H9 (cell line): ENCODE results near the gene PROX2. TPM values are rescaled to one million over a fixed set of nuclear protein-coding genes. Genes with fewer than 3 reads are reported as not detected.

Experiments used
- DNase-seq: peaks from one replicate; pipeline ENCODE4 v3.0.0-alpha.2; 2017
- H2AFZ ChIP-seq: one replicate; pipeline ENCODE4 v1.6.1; 2013; ENCODE audit warnings: mild to moderate bottlenecking, low read length, control low read depth, moderate library complexity
- H2AK5ac ChIP-seq: 2 replicates; pipeline ENCODE4 v1.6.1; 2013; ENCODE audit warnings: low read length, control low read depth, mixed read lengths; ENCODE audit not compliant: insufficient read length
- H2BK120ac ChIP-seq: one replicate; pipeline ENCODE4 v1.6.1; 2013; ENCODE audit warnings: low read depth, mild to moderate bottlenecking, low read length, control low read depth, inconsistent platforms; ENCODE audit not compliant: poor library complexity, severe bottlenecking
- H2BK12ac ChIP-seq: 2 replicates; pipeline ENCODE4 v1.6.1; 2013; ENCODE audit warnings: low read length, control low read depth, mixed read lengths, low read depth; ENCODE audit not compliant: insufficient read length
- H2BK15ac ChIP-seq: 2 replicates; pipeline ENCODE4 v1.6.1; 2013; ENCODE audit warnings: low read depth, low read length, control low read depth
- H2BK20ac ChIP-seq: one replicate; pipeline ENCODE4 v1.6.1; 2013; ENCODE audit warnings: low read depth, mild to moderate bottlenecking, low read length, control low read depth, inconsistent platforms; ENCODE audit not compliant: poor library complexity, severe bottlenecking
- H2BK5ac ChIP-seq: 2 replicates; pipeline ENCODE4 v1.6.1; 2013; ENCODE audit warnings: low read length, control low read depth, mixed read lengths; ENCODE audit not compliant: insufficient read length
- H3K14ac ChIP-seq: 2 replicates; pipeline ENCODE4 v1.6.1; 2013; ENCODE audit warnings: low read length, control low read depth; ENCODE audit not compliant: insufficient read depth
- H3K18ac ChIP-seq: 2 replicates; pipeline ENCODE4 v1.6.1; 2013; ENCODE audit warnings: low read depth, mild to moderate bottlenecking, mixed read lengths, low read length, control low read depth; ENCODE audit not compliant: insufficient read length
- H3K23ac ChIP-seq: 2 replicates; pipeline ENCODE4 v1.6.1; 2013; ENCODE audit warnings: low read length, control low read depth, mixed read lengths, low read depth; ENCODE audit not compliant: insufficient read length
- H3K23me2 ChIP-seq: 2 replicates; pipeline ENCODE4 v1.6.1; 2013; ENCODE audit warnings: low read depth, mild to moderate bottlenecking, mixed read lengths, low read length, control low read depth; ENCODE audit not compliant: insufficient read length, poor library complexity, severe bottlenecking
- H3K27ac ChIP-seq: 2 replicates; pipeline ENCODE4 v1.5.1; 2013; ENCODE audit warnings: low read length, control low read depth, mixed read lengths, low read depth; ENCODE audit not compliant: insufficient read length
- H3K27me3 ChIP-seq: 2 replicates; pipeline ENCODE4 v1.6.1; 2013; ENCODE audit warnings: low read length, control low read depth, inconsistent platforms; ENCODE audit not compliant: insufficient read depth
- H3K4ac ChIP-seq: 2 replicates; pipeline ENCODE4 v1.6.1; 2013; ENCODE audit warnings: low read depth, mild to moderate bottlenecking, control low read depth, inconsistent platforms, low read length, moderate library complexity
- H3K4me1 ChIP-seq: 2 replicates; pipeline ENCODE4 v1.6.1; 2013; ENCODE audit warnings: low read length, control low read depth, inconsistent platforms; ENCODE audit not compliant: insufficient read depth
- H3K4me2 ChIP-seq: 2 replicates; pipeline ENCODE4 v1.6.1; 2013; ENCODE audit warnings: low read length, control low read depth, mixed read lengths; ENCODE audit not compliant: insufficient read length, insufficient read depth
- H3K56ac ChIP-seq: 2 replicates; pipeline ENCODE4 v1.6.1; 2013; ENCODE audit warnings: low read depth, mild to moderate bottlenecking, mixed read lengths, low read length, control low read depth; ENCODE audit not compliant: insufficient read length
- H3K79me1 ChIP-seq: 2 replicates; pipeline ENCODE4 v1.6.1; 2013; ENCODE audit warnings: low read depth, mild to moderate bottlenecking, moderate library complexity, low read length, control low read depth, inconsistent platforms; ENCODE audit not compliant: insufficient read depth, poor library complexity, severe bottlenecking
- H3K79me2 ChIP-seq: 2 replicates; pipeline ENCODE4 v1.6.1; 2013; ENCODE audit warnings: low read length, control low read depth, inconsistent platforms; ENCODE audit not compliant: insufficient read depth
- H3K9ac ChIP-seq: 2 replicates; pipeline ENCODE4 v1.6.1; 2013; ENCODE audit warnings: low read length, control low read depth, mixed read lengths; ENCODE audit not compliant: insufficient read length; ENCODE audit errors: extremely low read depth
- H3K9me3 ChIP-seq: one replicate; pipeline ENCODE4 v1.6.1; 2013; ENCODE audit warnings: low read depth, low read length, inconsistent platforms; ENCODE audit not compliant: control insufficient read depth
- H3T11ph ChIP-seq: one replicate; pipeline ENCODE4 v1.6.1; 2013; ENCODE audit warnings: mild to moderate bottlenecking, low read length, control low read depth, inconsistent platforms
- H4K20me1 ChIP-seq: one replicate; pipeline ENCODE4 v1.6.1; 2013; ENCODE audit not compliant: control insufficient read depth, insufficient read length, insufficient read depth
- H4K5ac ChIP-seq: 2 replicates; pipeline ENCODE4 v1.6.1; 2013; ENCODE audit warnings: low read depth, mild to moderate bottlenecking, mixed read lengths, low read length, control low read depth; ENCODE audit not compliant: insufficient read length
- H4K8ac ChIP-seq: replicated peaks from 2 replicates; pipeline ENCODE4 v1.6.1; 2013; ENCODE audit warnings: low read length, control low read depth, mixed read lengths, low read depth; ENCODE audit not compliant: insufficient read length
- H4K91ac ChIP-seq: 2 replicates; pipeline ENCODE4 v1.6.1; 2013; ENCODE audit warnings: low read depth, mild to moderate bottlenecking, moderate library complexity, mixed read lengths, low read length, control low read depth; ENCODE audit not compliant: insufficient read length
- H3K27ac Mint-ChIP-seq, 3 experiments: 2 replicates in 2 of 3; 3 replicates in 1 of 3; pipeline ENCODE4 v1.8.0; 2020 to 2021; ENCODE audit warnings: mixed read lengths in 3 of 3, mild to moderate bottlenecking in 1 of 3, moderate library complexity in 1 of 3
- H3K27me3 Mint-ChIP-seq: 2 replicates; pipeline ENCODE4 v1.8.0; 2021; ENCODE audit warnings: low read depth, mild to moderate bottlenecking, moderate library complexity, mixed read lengths
- H3K36me3 Mint-ChIP-seq, 3 experiments: 2 replicates in 2 of 3; 3 replicates in 1 of 3; pipeline ENCODE4 v1.8.0; 2020 to 2021; ENCODE audit warnings: low read depth in 3 of 3, mixed read lengths in 3 of 3; ENCODE audit not compliant: insufficient read depth in 1 of 3
- H3K4me1 Mint-ChIP-seq, 2 experiments: 2 replicates each; pipeline ENCODE4 v1.8.0; 2020; ENCODE audit warnings: mixed read lengths in 2 of 2
- H3K4me3 Mint-ChIP-seq, 2 experiments: 2 replicates in 1 of 2; 3 replicates in 1 of 2; pipeline ENCODE4 v1.8.0; 2020 to 2021; ENCODE audit warnings: mild to moderate bottlenecking in 2 of 2, mixed read lengths in 2 of 2, moderate library complexity in 1 of 2
- H3K9me3 Mint-ChIP-seq, 2 experiments: 2 replicates in 1 of 2; 3 replicates in 1 of 2; pipeline ENCODE4 v1.8.0; 2020; ENCODE audit warnings: mild to moderate bottlenecking in 2 of 2, mixed read lengths in 2 of 2, moderate library complexity in 1 of 2
- CTCF ChIP-seq: fragments of 200-600 bp; sonication (generic); conservative IDR thresholded peaks from 3 replicates; pipeline ENCODE4 v1.8.0; 2021; ENCODE audit warnings: antibody characterized with exemption, mild to moderate bottlenecking
- WGBS: extraction: QIAGEN DNeasy Blood & Tissue Kit; methylation state at CpG from one replicate; pipeline ENCODE4 v1.1.7; 2013; ENCODE audit warnings: missing lambda C conversion rate, low lambda C conversion rate, mixed read lengths; ENCODE audit not compliant: insufficient read length; ENCODE audit errors: extremely low coverage; 5-methylcytosine and 5-hydroxymethylcytosine counted together
- total RNA-seq: library from RNA; stranded (reverse); gene quantifications from 2 replicates; pipeline ENCODE4 v1.2.1, GENCODE V29; 2021

Gene PROX2
- total RNA-seq, 1 experiment from 2014 or later = not detected

GRCh38 chr14:74846168-74846567 is 29.8 kb downstream of the PROX2 start:
- DNase-seq = no peak
- Histone ChIP-seq H3K18ac (no peak overlapping the region), H4K91ac (no peak overlapping the region), H2BK20ac (no peak overlapping the region), H3K79me2 (no peaks in the 10 kb centered on the region), H4K8ac (no peak overlapping the region), H3K23me2 (no peaks in the 10 kb centered on the region), H2BK15ac (no peak overlapping the region), H3K4ac (no peak overlapping the region), H4K5ac (no peak overlapping the region), H2AFZ (no peak overlapping the region), H3T11ph (no peak overlapping the region), H3K56ac (no peak overlapping the region), H2AK5ac (no peak overlapping the region), H3K23ac (no peak overlapping the region), H2BK120ac (no peak overlapping the region), H2BK12ac (no peak overlapping the region), H3K4me2 (no peak overlapping the region), H4K20me1 (no peaks in the 10 kb centered on the region), H3K27ac (no peak overlapping the region), H3K27me3 (no peaks in the 10 kb centered on the region), H3K14ac (no peak overlapping the region), H3K79me1 (no peaks in the 10 kb centered on the region), H3K9ac (no peak overlapping the region), H3K9me3 (no peaks in the 10 kb centered on the region), H3K4me1 (no peaks in the 10 kb centered on the region), H2BK5ac (no peak overlapping the region)
- Mint-ChIP-seq H3K9me3 (no peaks in the 10 kb centered on the region), H3K4me1 (peaks cover 0 to 2% of the 10 kb centered on the region in 2 experiments; a peak in 1 of 4 replicates), H3K27me3 (no peaks in the 10 kb centered on the region), H3K27ac (no peak overlapping the region; a peak in 1 of 7 replicates), H3K4me3 (no peak overlapping the region), H3K36me3 (no peaks in the 10 kb centered on the region)
- TF ChIP-seq CTCF = no peak
- no CpG with 5 or more reads among the region's 3 CpGs for WGBS
